HepG2 (cell line): ENCODE measurements around the gene KPNA3.
"Not testable (repeated sequence)": the region's sequence is repeated elsewhere in the genome, so short reads cannot be mapped to it uniquely, and the experiment has no call there.

ENCODE experiments used
- BRF2 ChIP-seq: sonication (generic); formaldehyde crosslinking; IDR thresholded peaks from 2 replicates; pipeline ENCODE4 v1.8.1; 2022; ENCODE audit warnings: mild to moderate bottlenecking, missing genetic modification reagents
- CTCF ChIP-seq: sonication (generic); formaldehyde crosslinking; IDR thresholded peaks from 2 replicates; pipeline ENCODE4 v1.5.0; 2020; ENCODE audit warnings: mild to moderate bottlenecking, missing genetic modification reagents, moderate library complexity
- ETV6 ChIP-seq: sonication (generic); formaldehyde crosslinking; conservative IDR thresholded peaks from 2 replicates; pipeline ENCODE4 v1.4.0; 2020; ENCODE audit warnings: missing genetic modification reagents
- NFE2 ChIP-seq: sonication (generic); formaldehyde crosslinking; IDR thresholded peaks from 2 replicates; pipeline ENCODE4 v1.4.0; 2020; ENCODE audit warnings: missing genetic modification reagents

GRCh38 chr13:49704264-49704663 is 88.2 kb downstream of the KPNA3 start:
- not testable (repeated sequence) for TF ChIP-seq CTCF (CRISPR knock-in tag); BRF2 (CRISPR knock-in tag); NFE2 (CRISPR knock-in tag); ETV6
